Measurements from ENCODE around the gene SGCE.

Gene SGCE

GRCh38 chr7:94584113-94584512 lies 71.8 kb downstream of the SGCE start:
- Histone ChIP-seq H3K9ac (ENCODE audit: low read length) (no peak overlapping the region), H3K4me2 (ENCODE audit: low read length) (no peak overlapping the region), H3K36me3 (ENCODE audit: insufficient read depth, low read length) (no peaks in the 10 kb centered on the region), H3F3A (ENCODE audit: insufficient read depth, low read length) (no peaks in the 10 kb centered on the region), H3K4me1 (ENCODE audit: insufficient read depth, low read length, severe bottlenecking) (no peaks in the 10 kb centered on the region), H3K27ac (ENCODE audit: low read depth, low read length, poor library complexity, severe bottlenecking) (no peak overlapping the region), H3K9me3 (ENCODE audit: low read length) (no peaks in the 10 kb centered on the region), H3K4me3 (ENCODE audit: low read depth, low read length, poor library complexity, severe bottlenecking) (no peak overlapping the region), H2AFZ (ENCODE audit: low read length) (no peak overlapping the region), H3K27me3 (ENCODE audit: insufficient read depth, low read length) (no peaks in the 10 kb centered on the region), H3K79me2 (ENCODE audit: insufficient read depth, low read length) (no peaks in the 10 kb centered on the region), H4K20me1 (ENCODE audit: insufficient read depth, low read length) (no peaks in the 10 kb centered on the region), H3K9me2 (ENCODE audit: low read depth, low read length) (no peaks in the 10 kb centered on the region)
- TF ChIP-seq EZH2 (IDR thresholded peaks at IDR 0.05; ENCODE audit: borderline replicate concordance, low read length) (no peak), CTCF (IDR thresholded peaks at IDR 0.05; ENCODE audit: low read length) (no peak)

- no peak overlapping the region for H3K4me3 ChIP-seq (ENCODE audit: low read depth, low read length, poor library complexity, severe bottlenecking)
- no peaks in the 10 kb centered on the region for H3K79me2 ChIP-seq (ENCODE audit: insufficient read depth, low read length)
- no peak overlapping the region for H3K4me2 ChIP-seq (ENCODE audit: low read length)
- no peaks in the 10 kb centered on the region for H3K27me3 ChIP-seq (ENCODE audit: insufficient read depth, low read length)
- H2AFZ ChIP-seq (ENCODE audit: low read length) = no peak overlapping the region
- no peaks in the 10 kb centered on the region for H4K20me1 ChIP-seq (ENCODE audit: insufficient read depth, low read length)
- H3K27ac ChIP-seq (ENCODE audit: low read depth, low read length, poor library complexity, severe bottlenecking) = no peak overlapping the region
- no peak overlapping the region for H3K9ac ChIP-seq (ENCODE audit: low read length)
- H3K9me3 ChIP-seq (ENCODE audit: low read length) = no peaks in the 10 kb centered on the region
- H3F3A ChIP-seq (ENCODE audit: insufficient read depth, low read length) = no peaks in the 10 kb centered on the region
- H3K4me1 ChIP-seq (ENCODE audit: insufficient read depth, low read length, severe bottlenecking) = peaks cover 9% of the 10 kb centered on the region
- H3K36me3 ChIP-seq (ENCODE audit: insufficient read depth, low read length) = no peaks in the 10 kb centered on the region
- no peaks in the 10 kb centered on the region for H3K9me2 ChIP-seq (ENCODE audit: low read depth, low read length)
- no peak for TF ChIP-seq CTCF (IDR thresholded peaks at IDR 0.05; ENCODE audit: low read length)
- no peak for TF ChIP-seq EZH2 (IDR thresholded peaks at IDR 0.05; ENCODE audit: borderline replicate concordance, low read length)
Observed at GRCh38 chr7:94580601-94581000, 75.3 kb downstream of the SGCE start.

- Histone ChIP-seq H3K9ac (ENCODE audit: low read length) (no peak overlapping the region), H3K4me1 (ENCODE audit: insufficient read depth, low read length, severe bottlenecking) (peaks cover 9% of the 10 kb centered on the region), H3K4me2 (ENCODE audit: low read length) (no peak overlapping the region), H4K20me1 (ENCODE audit: insufficient read depth, low read length) (no peaks in the 10 kb centered on the region), H3K9me2 (ENCODE audit: low read depth, low read length) (no peaks in the 10 kb centered on the region), H3K27me3 (ENCODE audit: insufficient read depth, low read length) (no peaks in the 10 kb centered on the region), H3K36me3 (ENCODE audit: insufficient read depth, low read length) (no peaks in the 10 kb centered on the region), H3K27ac (ENCODE audit: low read depth, low read length, poor library complexity, severe bottlenecking) (no peak overlapping the region), H3F3A (ENCODE audit: insufficient read depth, low read length) (no peaks in the 10 kb centered on the region), H3K79me2 (ENCODE audit: insufficient read depth, low read length) (no peaks in the 10 kb centered on the region), H3K4me3 (ENCODE audit: low read depth, low read length, poor library complexity, severe bottlenecking) (no peak overlapping the region), H3K9me3 (ENCODE audit: low read length) (no peaks in the 10 kb centered on the region), H2AFZ (ENCODE audit: low read length) (no peak overlapping the region)
- TF ChIP-seq CTCF (IDR thresholded peaks at IDR 0.05; ENCODE audit: low read length) (no peak), EZH2 (IDR thresholded peaks at IDR 0.05; ENCODE audit: borderline replicate concordance, low read length) (no peak)
Observed at GRCh38 chr7:94579470-94579869, 76.5 kb downstream of the SGCE start.

Data from OCI-LY1 (cell line).